HCT116 (cell line): Measurements from ENCODE around the gene EML4. TPM values are rescaled to one million over a fixed set of nuclear protein-coding genes. Genes with fewer than 3 reads are reported as not detected.

Source experiments
- ATAC-seq: fragments of 200-7000 bp; cut with Tn5 transposase; 2 replicates; pipeline ENCODE4 v1.9.1; 2020; ENCODE audit warnings: mild to moderate bottlenecking, moderate library complexity
- BruUV-seq: library from RNA; stranded (reverse); fragments of 400-500 nt; replicated peaks from 2 replicates; lab custom pipeline; 2021; lab: Mats Ljungman, UMichigan
- CTCF ChIA-PET: fragments of 300-600 bp; sonication (Branson Sonifier 250); formaldehyde crosslinking; loops from one replicate; lab custom pipeline; 2021; ENCODE audit warnings: antibody characterized with exemption; lab: Charles Lee
- POLR2A ChIA-PET: fragments of 300-600, 350-600 bp; sonication (Branson Sonifier 250); formaldehyde crosslinking; loops from one replicate; lab custom pipeline; 2021; ENCODE audit warnings: antibody characterized with exemption; lab: Charles Lee
- RAD21 ChIA-PET, 2 experiments: fragments of 300-600 bp; sonication (Branson Sonifier 250); formaldehyde crosslinking; loops; one replicate each; lab custom pipeline; 2023; ENCODE audit warnings: low total read pairs in 2 of 2; ENCODE audit not compliant: uncharacterized antibody in 2 of 2, unreplicated experiment in 2 of 2, low non-redundant PET in 1 of 2; lab: Charles Lee
- DNase-seq: peaks from one replicate; pipeline ENCODE4 v3.0.0-alpha.2; 2010; ENCODE audit warnings: low read depth, low spot score
- H2AFZ ChIP-seq: fragments of 200-600 bp; shearing (Covaris generic), sonication (generic); 2 replicates; pipeline ENCODE4 v1.6.1; 2017; ENCODE audit warnings: low read depth, mixed run types, mixed read lengths, antibody characterized with exemption, low read length; ENCODE audit not compliant: poor library complexity, severe bottlenecking
- H3K27ac ChIP-seq: 2 replicates; pipeline ENCODE4 v1.5.1; 2012; ENCODE audit warnings: low read depth, low read length
- H3K27me3 ChIP-seq: fragments of 200-600 bp; sonication (generic); 2 replicates; pipeline ENCODE4 v1.6.1; 2016; ENCODE audit warnings: mixed run types, low read length, mixed read lengths; ENCODE audit not compliant: insufficient read depth
- H3K36me3 ChIP-seq, 2 experiments: fragments of 200-500 bp in 1 of 2; fragments of 200-600 bp in 1 of 2; sonication (Bioruptor generic) in 1 of 2; sonication (generic) in 1 of 2; 2 replicates each; pipeline versions ENCODE4 v1.5.1 to v1.6.1; 2014 to 2016; ENCODE audit warnings: low read length in 2 of 2, inconsistent platforms in 1 of 2, mixed read lengths in 1 of 2, mixed run types in 1 of 2; ENCODE audit not compliant: insufficient read depth in 2 of 2, control insufficient read depth in 1 of 2
- H3K4me1 ChIP-seq, 2 experiments: fragments of 200-600 bp in 1 of 2; sonication (generic) in 1 of 2; 2 replicates each; pipeline versions ENCODE4 v1.5.1 to v1.6.1; 2012 to 2017; ENCODE audit warnings: low read length in 2 of 2, inconsistent platforms in 1 of 2, mild to moderate bottlenecking in 1 of 2, mixed read lengths in 1 of 2, mixed run types in 1 of 2, moderate library complexity in 1 of 2; ENCODE audit not compliant: insufficient read depth in 2 of 2, control insufficient read depth in 1 of 2
- H3K4me2 ChIP-seq: fragments of 200-600 bp; sonication (generic); 2 replicates; pipeline ENCODE4 v1.6.1; 2017; ENCODE audit warnings: mixed run types, low read length, mixed read lengths
- H3K4me3 ChIP-seq, 2 experiments: fragments of 200-600 bp in 1 of 2; sonication (generic) in 1 of 2; replicated peaks in 1 of 2; 2 replicates each; pipeline ENCODE4 v1.5.1; 2011 to 2016; ENCODE audit warnings: low read length in 2 of 2, control low read depth in 1 of 2, low read depth in 1 of 2, mild to moderate bottlenecking in 1 of 2, mixed read lengths in 1 of 2, mixed run types in 1 of 2
- H3K79me2 ChIP-seq: fragments of 200-600 bp; sonication (generic); 2 replicates; pipeline ENCODE4 v1.6.1; 2017; ENCODE audit warnings: mild to moderate bottlenecking, mixed run types, low read length, moderate library complexity, mixed read lengths; ENCODE audit not compliant: insufficient read depth
- H3K9ac ChIP-seq: fragments of 200-600 bp; sonication (generic); 2 replicates; pipeline ENCODE4 v1.6.1; 2016; ENCODE audit warnings: low read length, mixed read lengths
- H3K9me2 ChIP-seq: fragments of 200-600 bp; sonication (generic), shearing (Covaris generic); 2 replicates; pipeline ENCODE4 v1.6.1; 2017; ENCODE audit warnings: mixed run types, mild to moderate bottlenecking, moderate library complexity; ENCODE audit not compliant: insufficient read depth
- H3K9me3 ChIP-seq, 2 experiments: fragments of 200-500 bp in 1 of 2; fragments of 200-600 bp in 1 of 2; sonication (Bioruptor generic) in 1 of 2; sonication (generic) in 1 of 2; 2 replicates each; pipeline ENCODE4 v1.6.1; 2014 to 2017; ENCODE audit warnings: low read length in 2 of 2, mixed read lengths in 2 of 2, inconsistent platforms in 1 of 2, low read depth in 1 of 2, mild to moderate bottlenecking in 1 of 2, mixed run types in 1 of 2, moderate library complexity in 1 of 2; ENCODE audit not compliant: control insufficient read depth in 1 of 2, insufficient read depth in 1 of 2
- H4K20me1 ChIP-seq: fragments of 200-600 bp; sonication (generic), shearing (Covaris generic); 2 replicates; pipeline ENCODE4 v1.6.1; 2017; ENCODE audit warnings: mixed run types, mild to moderate bottlenecking, moderate library complexity; ENCODE audit not compliant: insufficient read depth
- CBX3 ChIP-seq: IDR thresholded peaks from 2 replicates; pipeline ENCODE4 v1.6.1; 2012; ENCODE audit warnings: low read depth
- CTCF ChIP-seq, 3 experiments: fragments of 200-600 bp in 1 of 3; sonication (generic) in 1 of 3; IDR thresholded peaks in 2 of 3; conservative IDR thresholded peaks in 1 of 3; 2 replicates each; pipeline ENCODE4 v1.5.1; 2012 to 2017; ENCODE audit warnings: low read depth in 2 of 3, low read length in 2 of 3, antibody characterized with exemption in 1 of 3, borderline replicate concordance in 1 of 3, control low read depth in 1 of 3, mild to moderate bottlenecking in 1 of 3, mixed read lengths in 1 of 3, mixed run types in 1 of 3, moderate library complexity in 1 of 3; ENCODE audit not compliant: insufficient read depth in 1 of 3
- EGR1 ChIP-seq: IDR thresholded peaks from 2 replicates; pipeline ENCODE4 v1.6.1; 2012; ENCODE audit warnings: low read depth
- ELF1 ChIP-seq: IDR thresholded peaks from 2 replicates; pipeline ENCODE4 v1.6.1; 2012; ENCODE audit warnings: low read depth, borderline replicate concordance
- JUND ChIP-seq: IDR thresholded peaks from 2 replicates; pipeline ENCODE4 v1.6.1; 2012
- POLR2A ChIP-seq: IDR thresholded peaks from 2 replicates; pipeline ENCODE4 v1.7.0; 2011; ENCODE audit warnings: borderline replicate concordance; ENCODE audit not compliant: insufficient read depth, insufficient read length; ENCODE audit errors: extremely low read depth
- POLR2AphosphoS5 ChIP-seq: IDR thresholded peaks from 2 replicates; pipeline ENCODE4 v1.6.1; 2011; ENCODE audit warnings: mild to moderate bottlenecking, low read depth, low read length, moderate library complexity
- RAD21 ChIP-seq: IDR thresholded peaks from 2 replicates; pipeline ENCODE4 v1.6.1; 2012; ENCODE audit warnings: low read depth, mild to moderate bottlenecking
- SP1 ChIP-seq: IDR thresholded peaks from 2 replicates; pipeline ENCODE4 v1.6.1; 2012; ENCODE audit warnings: low read depth
- TCF7L2 ChIP-seq: IDR thresholded peaks from 2 replicates; pipeline ENCODE4 v1.7.0; 2011; ENCODE audit warnings: borderline replicate concordance, inconsistent platforms; ENCODE audit not compliant: insufficient read depth, insufficient read length; ENCODE audit errors: extremely low read depth
- YY1 ChIP-seq: IDR thresholded peaks from 2 replicates; pipeline ENCODE4 v1.6.1; 2011; ENCODE audit warnings: low read length, low read depth, moderate library complexity, mild to moderate bottlenecking; ENCODE audit not compliant: insufficient replicate concordance; ENCODE audit errors: extremely low read depth
- ZFX ChIP-seq: fragments of 450-650 bp; IDR thresholded peaks from 2 replicates; pipeline ENCODE4 v1.6.1; 2017
- ZNF274 ChIP-seq: fragments of 200-500 bp; sonication (Bioruptor generic); IDR thresholded peaks from 2 replicates; pipeline ENCODE4 v1.6.1; 2014; ENCODE audit warnings: mild to moderate bottlenecking, low read depth, low read length, inconsistent platforms
- intact Hi-C: fragments of 100-400 bp; cut with micrococcal nuclease; formaldehyde crosslinking; loops from 2 replicates; pipeline ENCODE4 v1.10.0; 2022
- total RNA-seq: library from RNA; stranded (reverse); gene quantifications from one replicate; pipeline ENCODE4 v1.2.1, GENCODE V29; 2021; ENCODE audit not compliant: unreplicated experiment
- TF ChIP-seq, protein P1 (sequence below): IDR thresholded peaks from 2 replicates; pipeline ENCODE4 v1.6.1; 2012
- TF ChIP-seq, protein P2 (sequence below): IDR thresholded peaks from 2 replicates; pipeline ENCODE4 v1.6.1; 2012
- TF ChIP-seq, protein P3 (sequence below): IDR thresholded peaks from 2 replicates; pipeline ENCODE4 v1.6.1; 2012; ENCODE audit warnings: low read depth

Gene EML4
- total RNA-seq, 1 experiment from 2014 or later, result 53.5 TPM

DNA sequence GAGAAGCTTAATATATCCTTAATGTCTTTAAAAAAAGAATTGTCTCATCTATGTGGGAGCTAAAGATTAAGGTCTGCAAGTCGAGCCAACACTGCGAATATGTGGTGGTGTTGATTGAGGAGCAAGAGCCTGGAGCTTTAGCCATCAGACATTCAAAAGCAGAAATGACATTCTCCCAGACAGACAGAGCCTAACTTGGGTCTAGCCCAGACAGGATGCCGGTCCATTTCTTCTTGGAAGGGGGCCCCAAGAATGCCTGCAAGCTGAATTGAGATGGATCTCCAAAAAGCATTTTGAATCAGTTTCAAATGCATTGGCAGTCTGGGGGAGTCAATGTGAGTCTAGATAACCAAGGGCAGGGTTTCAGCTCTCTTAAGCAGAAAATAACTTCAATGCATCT, 30.1 kb upstream of the EML4 start:
- ChIA-PET CTCF (no interaction called here), RAD21 (interaction anchor here in 1 of 2 experiments (0.6 kb wide), 1 partner anchor 17 kb away, joined by 5 read pairs; no protein-coding TSS in a partner anchor), POLR2A (no interaction called here)
- TF ChIP-seq CBX3, result no peak
- TF ChIP-seq, protein P1, sequence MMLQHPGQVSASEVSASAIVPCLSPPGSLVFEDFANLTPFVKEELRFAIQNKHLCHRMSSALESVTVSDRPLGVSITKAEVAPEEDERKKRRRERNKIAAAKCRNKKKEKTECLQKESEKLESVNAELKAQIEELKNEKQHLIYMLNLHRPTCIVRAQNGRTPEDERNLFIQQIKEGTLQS, result no peak
- no peak for TF ChIP-seq POLR2A
- TF ChIP-seq TCF7L2, result no peak
- TF ChIP-seq POLR2AphosphoS5, result no peak
- no peak for TF ChIP-seq ZNF274
- TF ChIP-seq JUND, result no peak
- TF ChIP-seq, protein P2, sequence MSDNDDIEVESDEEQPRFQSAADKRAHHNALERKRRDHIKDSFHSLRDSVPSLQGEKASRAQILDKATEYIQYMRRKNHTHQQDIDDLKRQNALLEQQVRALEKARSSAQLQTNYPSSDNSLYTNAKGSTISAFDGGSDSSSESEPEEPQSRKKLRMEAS, result no peak
- no peak for TF ChIP-seq EGR1
- no peak for TF ChIP-seq YY1
- TF ChIP-seq SP1, result no peak
- no peaks in the 10 kb centered on the region for H3K79me2 ChIP-seq
- H3K9me3 ChIP-seq, result no peaks in the 10 kb centered on the region
- H3K27ac ChIP-seq, result no peak overlapping the region
- no peak overlapping the region for H2AFZ ChIP-seq
- ATAC-seq, result no peak
- no peaks in the 10 kb centered on the region for H3K36me3 ChIP-seq
- no peak overlapping the region for H3K9ac ChIP-seq
- H3K9me2 ChIP-seq, result no peaks in the 10 kb centered on the region
- DNase-seq, result no peak
- H3K4me1 ChIP-seq, result peaks cover 41% of the 10 kb centered on the region in 2 experiments
- H3K4me2 ChIP-seq, result peak overlapping the region; percentile 13; the same call in 1 of the 2 replicates
- BruUV-seq, result no TSS peak
- intact Hi-C loops, result no loop called here
- H3K27me3 ChIP-seq, result no peaks in the 10 kb centered on the region; the same call in 1 of the 2 replicates
- no peaks in the 10 kb centered on the region for H4K20me1 ChIP-seq
- no peak overlapping the region for H3K4me3 ChIP-seq

- no peaks in the 10 kb centered on the region for H4K20me1 ChIP-seq
- no peak overlapping the region for H2AFZ ChIP-seq
- no peak overlapping the region for H3K27ac ChIP-seq
- H3K36me3 ChIP-seq, result no peaks in the 10 kb centered on the region
- no peak for ATAC-seq
- H3K9me2 ChIP-seq, result no peaks in the 10 kb centered on the region
- H3K9ac ChIP-seq, result no peak overlapping the region
- H3K9me3 ChIP-seq, result no peaks in the 10 kb centered on the region
- no peak for DNase-seq
- POLR2A ChIA-PET, result no interaction called here
- no peak overlapping the region for H3K4me2 ChIP-seq
- CTCF ChIA-PET, result no interaction called here
- BruUV-seq, result no TSS peak
- no peaks in the 10 kb centered on the region for H3K79me2 ChIP-seq
- H3K27me3 ChIP-seq, result no peaks in the 10 kb centered on the region; the same call in 1 of the 2 replicates
- H3K4me3 ChIP-seq, result no peak overlapping the region
- intact Hi-C loops, result no loop called here
- RAD21 ChIA-PET, result no interaction called here
- peaks cover 41% of the 10 kb centered on the region in 2 experiments for H3K4me1 ChIP-seq
- TF ChIP-seq POLR2A (no peak), SP1 (no peak), POLR2AphosphoS5 (no peak), ELF1 (no peak), RAD21 (no peak), ZFX (no peak), CTCF (IDR thresholded peaks at IDR 0.05 in 2 of 3, conservative IDR thresholded peaks at IDR 0.05 in 1 of 3; ENCODE audit: borderline replicate concordance in 1 of 3, insufficient read depth in 1 of 3, low read depth in 2 of 3, low read length in 2 of 3) (no peak)
- TF ChIP-seq, protein P3, sequence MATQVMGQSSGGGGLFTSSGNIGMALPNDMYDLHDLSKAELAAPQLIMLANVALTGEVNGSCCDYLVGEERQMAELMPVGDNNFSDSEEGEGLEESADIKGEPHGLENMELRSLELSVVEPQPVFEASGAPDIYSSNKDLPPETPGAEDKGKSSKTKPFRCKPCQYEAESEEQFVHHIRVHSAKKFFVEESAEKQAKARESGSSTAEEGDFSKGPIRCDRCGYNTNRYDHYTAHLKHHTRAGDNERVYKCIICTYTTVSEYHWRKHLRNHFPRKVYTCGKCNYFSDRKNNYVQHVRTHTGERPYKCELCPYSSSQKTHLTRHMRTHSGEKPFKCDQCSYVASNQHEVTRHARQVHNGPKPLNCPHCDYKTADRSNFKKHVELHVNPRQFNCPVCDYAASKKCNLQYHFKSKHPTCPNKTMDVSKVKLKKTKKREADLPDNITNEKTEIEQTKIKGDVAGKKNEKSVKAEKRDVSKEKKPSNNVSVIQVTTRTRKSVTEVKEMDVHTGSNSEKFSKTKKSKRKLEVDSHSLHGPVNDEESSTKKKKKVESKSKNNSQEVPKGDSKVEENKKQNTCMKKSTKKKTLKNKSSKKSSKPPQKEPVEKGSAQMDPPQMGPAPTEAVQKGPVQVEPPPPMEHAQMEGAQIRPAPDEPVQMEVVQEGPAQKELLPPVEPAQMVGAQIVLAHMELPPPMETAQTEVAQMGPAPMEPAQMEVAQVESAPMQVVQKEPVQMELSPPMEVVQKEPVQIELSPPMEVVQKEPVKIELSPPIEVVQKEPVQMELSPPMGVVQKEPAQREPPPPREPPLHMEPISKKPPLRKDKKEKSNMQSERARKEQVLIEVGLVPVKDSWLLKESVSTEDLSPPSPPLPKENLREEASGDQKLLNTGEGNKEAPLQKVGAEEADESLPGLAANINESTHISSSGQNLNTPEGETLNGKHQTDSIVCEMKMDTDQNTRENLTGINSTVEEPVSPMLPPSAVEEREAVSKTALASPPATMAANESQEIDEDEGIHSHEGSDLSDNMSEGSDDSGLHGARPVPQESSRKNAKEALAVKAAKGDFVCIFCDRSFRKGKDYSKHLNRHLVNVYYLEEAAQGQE, result no peak
These were observed 28.7 kb upstream of the EML4 start for GRCh38 chr2:42140496-42140895.
